Activated T-helper 9 cell treated with anti-CD3 and anti-CD28 coated beads, Interleukin-2, amount 50 U/mL, for 16 hours (primary cell): ENCODE measurements around the gene DNAL1.
"Not testable (repeated sequence)": the region's sequence is repeated elsewhere in the genome, so short reads cannot be mapped to it uniquely, and the experiment has no call there.

ENCODE experiments used
- DNase-seq: peaks from one replicate; pipeline ENCODE4 v3.0.0-alpha.2; 2020; ENCODE audit warnings: low read depth

The DNAL1 gene

GRCh38 chr14:73644531-73645247 lies at the start of gene DNAL1:
DNAL1 (plus strand) TSS chr14:73644986; CDS start chr14:73645040, 54 bp downstream.
- peak; percentile 88 for DNase-seq

GRCh38 chr14:73599499-73599898 lies 45.3 kb upstream of the DNAL1 start:
- DNase-seq = no peak

- DNase-seq = no peak
These were observed 41.8 kb upstream of the DNAL1 start for GRCh38 chr14:73602994-73603393.

GRCh38 chr14:73606271-73606670 lies 38.5 kb upstream of the DNAL1 start:
- no peak for DNase-seq

- DNase-seq = no peak
These were observed 37.5 kb upstream of the DNAL1 start for GRCh38 chr14:73607241-73607640.

GRCh38 chr14:73610687-73611086 lies 34.1 kb upstream of the DNAL1 start:
- DNase-seq = no peak

GRCh38 chr14:73612339-73613045 lies 32.3 kb upstream of the DNAL1 start, which contains the start of gene ACOT6:
ACOT6 (plus strand) TSS chr14:73612517; CDS start chr14:73612572, 55 bp downstream.
- peak; percentile 36 for DNase-seq

- no peak for DNase-seq
These were observed 31.8 kb upstream of the DNAL1 start for GRCh38 chr14:73613046-73613383.

- no peak for DNase-seq
These were observed 31.3 kb upstream of the DNAL1 start for GRCh38 chr14:73613419-73613963.

- DNase-seq = no peak
These were observed 28.0 kb upstream of the DNAL1 start for GRCh38 chr14:73616831-73617230.

- no peak for DNase-seq
These were observed 25.3 kb upstream of the DNAL1 start for GRCh38 chr14:73619524-73619923.

- DNase-seq = no peak
These were observed 24.5 kb upstream of the DNAL1 start for GRCh38 chr14:73620268-73620667.

- DNase-seq = no peak
These were observed 21.2 kb upstream of the DNAL1 start for GRCh38 chr14:73623504-73624054.

- no peak for DNase-seq
These were observed 19.1 kb upstream of the DNAL1 start for GRCh38 chr14:73625706-73626105.

- no peak for DNase-seq
These were observed 17.6 kb upstream of the DNAL1 start for GRCh38 chr14:73627151-73627558.

GRCh38 chr14:73630009-73630780 lies 14.6 kb upstream of the DNAL1 start:
- no peak for DNase-seq

- peak; percentile 22 for DNase-seq
These were observed 11.4 kb upstream of the DNAL1 start for GRCh38 chr14:73633116-73634010.

GRCh38 chr14:73634011-73634833 lies 10.6 kb upstream of the DNAL1 start:
- DNase-seq = no peak

- DNase-seq = not testable (repeated sequence)
These were observed 8.4 kb upstream of the DNAL1 start for GRCh38 chr14:73636355-73636754.

- no peak for DNase-seq
These were observed 7.0 kb upstream of the DNAL1 start for GRCh38 chr14:73637830-73638229.
